Astrocyte (in vitro differentiated cells and primary cell): ENCODE results near the gene LRRC26. TPM values are rescaled to one million over a fixed set of nuclear protein-coding genes. Genes with fewer than 3 reads are reported as not detected.

ENCODE experiments used
- DNase-seq: peaks from one replicate; pipeline ENCODE4 v3.0.0-alpha.2; 2010; ENCODE audit warnings: low read depth
- FAIRE-seq: peaks from 2 replicates; lab custom pipeline; 2011; peaks lifted over from hg19 to GRCh38; lab: Jason Lieb, UNC
- H2AFZ ChIP-seq: 2 replicates; pipeline ENCODE4 v1.6.0; 2012; ENCODE audit warnings: low read depth, low read length, inconsistent platforms
- H3K27ac ChIP-seq: 2 replicates; pipeline ENCODE4 v1.5.1; 2011; ENCODE audit warnings: low read depth, low read length, inconsistent platforms
- H3K27me3 ChIP-seq: 2 replicates; pipeline ENCODE4 v1.6.0; 2011; ENCODE audit warnings: low read length, inconsistent platforms; ENCODE audit not compliant: insufficient read depth
- H3K36me3 ChIP-seq: 2 replicates; pipeline ENCODE4 v1.5.1; 2011; ENCODE audit warnings: low read length, inconsistent platforms; ENCODE audit not compliant: insufficient read depth
- H3K4me1 ChIP-seq: 2 replicates; pipeline ENCODE4 v1.5.1; 2011; ENCODE audit warnings: low read length, inconsistent platforms; ENCODE audit not compliant: insufficient read depth
- H3K4me2 ChIP-seq: 2 replicates; pipeline ENCODE4 v1.6.0; 2012; ENCODE audit warnings: low read length, inconsistent platforms
- H3K4me3 ChIP-seq: 2 replicates; pipeline ENCODE4 v1.5.1; 2011; ENCODE audit warnings: low read depth, mild to moderate bottlenecking, low read length, inconsistent platforms; ENCODE audit not compliant: insufficient read depth
- H3K79me2 ChIP-seq: 2 replicates; pipeline ENCODE4 v1.6.0; 2012; ENCODE audit warnings: mild to moderate bottlenecking, low read length, inconsistent platforms; ENCODE audit not compliant: insufficient read depth
- H3K9ac ChIP-seq: 2 replicates; pipeline ENCODE4 v1.6.0; 2012; ENCODE audit warnings: mild to moderate bottlenecking, low read length, inconsistent platforms
- H3K9me3 ChIP-seq: 2 replicates; pipeline ENCODE4 v1.5.1; 2012; ENCODE audit warnings: low read depth, mild to moderate bottlenecking, low read length, inconsistent platforms; ENCODE audit not compliant: insufficient read depth
- H4K20me1 ChIP-seq: 2 replicates; pipeline ENCODE4 v1.6.0; 2012; ENCODE audit warnings: low read length, inconsistent platforms; ENCODE audit not compliant: insufficient read depth
- H3K27ac Mint-ChIP-seq: one replicate; pipeline ENCODE4 v1.8.0; 2021; ENCODE audit warnings: mild to moderate bottlenecking, mixed read lengths; ENCODE audit not compliant: unreplicated experiment
- H3K27me3 Mint-ChIP-seq: one replicate; pipeline ENCODE4 v1.8.0; 2021; ENCODE audit warnings: low read depth, mixed read lengths; ENCODE audit not compliant: unreplicated experiment
- H3K36me3 Mint-ChIP-seq: one replicate; pipeline ENCODE4 v1.8.0; 2021; ENCODE audit warnings: low read depth, mixed read lengths; ENCODE audit not compliant: unreplicated experiment
- H3K4me1 Mint-ChIP-seq: one replicate; pipeline ENCODE4 v1.8.0; 2021; ENCODE audit warnings: low read depth, mixed read lengths; ENCODE audit not compliant: unreplicated experiment
- H3K4me3 Mint-ChIP-seq: one replicate; pipeline ENCODE4 v1.8.0; 2021; ENCODE audit warnings: mild to moderate bottlenecking, moderate library complexity, mixed read lengths; ENCODE audit not compliant: unreplicated experiment
- H3K9me3 Mint-ChIP-seq: one replicate; pipeline ENCODE4 v1.8.0; 2021; ENCODE audit warnings: mild to moderate bottlenecking, mixed read lengths; ENCODE audit not compliant: unreplicated experiment
- CTCF ChIP-seq: IDR thresholded peaks from 2 replicates; pipeline ENCODE4 v1.5.1; 2011; ENCODE audit warnings: low read depth, mild to moderate bottlenecking, inconsistent platforms, low read length, moderate library complexity; ENCODE audit not compliant: insufficient read depth
- EZH2 ChIP-seq: IDR thresholded peaks from 2 replicates; pipeline ENCODE4 v1.6.1; 2012; ENCODE audit warnings: mild to moderate bottlenecking, low read length, inconsistent platforms; ENCODE audit not compliant: insufficient read depth
- total RNA-seq: library from RNA; stranded (reverse); gene quantifications from 2 replicates; pipeline ENCODE4 v1.2.1, GENCODE V29; 2021

LRRC26 gene
- total RNA-seq, 1 donor from 2014 or later: not detected

- Histone ChIP-seq H3K4me1 (no peaks in the 10 kb centered on the region), H3K4me3 (no peak overlapping the region), H2AFZ (no peak overlapping the region), H3K79me2 (no peaks in the 10 kb centered on the region), H3K9me3 (no peaks in the 10 kb centered on the region), H3K36me3 (peaks cover 5% of the 10 kb centered on the region), H3K4me2 (no peak overlapping the region), H3K27me3 (no peaks in the 10 kb centered on the region), H3K27ac (no peak overlapping the region), H3K9ac (no peak overlapping the region), H4K20me1 (peaks cover 25% of the 10 kb centered on the region)
- Mint-ChIP-seq H3K4me3 (no peak overlapping the region), H3K27ac (peak overlapping the region; percentile 58), H3K4me1 (no peaks in the 10 kb centered on the region), H3K9me3 (no peaks in the 10 kb centered on the region), H3K36me3 (peaks cover 15% of the 10 kb centered on the region), H3K27me3 (no peaks in the 10 kb centered on the region)
- FAIRE-seq (no peak), DNase-seq (no peak)
- TF ChIP-seq EZH2 (no peak), CTCF (no peak)
These were observed 9.2 kb upstream of the LRRC26 start for GRCh38 chr9:137178939-137179630.

GRCh38 chr9:137178201-137178938 is 8.5 kb upstream of the LRRC26 start:
- no peak for FAIRE-seq
- H3K4me1 ChIP-seq: no peaks in the 10 kb centered on the region
- H3K36me3 ChIP-seq: peaks cover 5% of the 10 kb centered on the region
- H2AFZ ChIP-seq: no peak overlapping the region
- DNase-seq: no peak
- no peaks in the 10 kb centered on the region for H3K4me1 Mint-ChIP-seq
- peaks cover 15% of the 10 kb centered on the region for H3K36me3 Mint-ChIP-seq
- H3K27ac Mint-ChIP-seq: no peak overlapping the region
- no peak overlapping the region for H3K27ac ChIP-seq
- H3K79me2 ChIP-seq: no peaks in the 10 kb centered on the region
- no peaks in the 10 kb centered on the region for H3K27me3 Mint-ChIP-seq
- peaks cover 21% of the 10 kb centered on the region for H4K20me1 ChIP-seq
- H3K9me3 ChIP-seq: no peaks in the 10 kb centered on the region
- no peaks in the 10 kb centered on the region for H3K9me3 Mint-ChIP-seq
- no peak overlapping the region for H3K4me2 ChIP-seq
- H3K9ac ChIP-seq: no peak overlapping the region
- H3K27me3 ChIP-seq: no peaks in the 10 kb centered on the region
- no peak overlapping the region for H3K4me3 Mint-ChIP-seq
- no peak overlapping the region for H3K4me3 ChIP-seq
- no peak for TF ChIP-seq CTCF
